ENCODE results near the gene KRT9.

GRCh38 chr17:41618341-41619035 lies 46.6 kb upstream of the KRT9 start:
- TF ChIP-seq HOXA7 (CRISPR knock-in tag; IDR thresholded peaks at IDR 0.05) (no peak), CHD2 (IDR thresholded peaks at IDR 0.05; ENCODE audit: low read length, partially characterized antibody) (no peak), RFX5 (IDR thresholded peaks at IDR 0.05) (no peak), MAFK (IDR thresholded peaks at IDR 0.05; ENCODE audit: partially characterized antibody) (no peak), EP300 (IDR thresholded peaks at IDR 0.05) (no peak), CTCF (IDR thresholded peaks at IDR 0.05) (no peak), MAX (IDR thresholded peaks at IDR 0.05) (no peak)

Data from A549 (cell line).